NCI-H2196 (cell line): ENCODE results near the gene PDE4B.
"Not testable (repeated sequence)": the region's sequence is repeated elsewhere in the genome, so short reads cannot be mapped to it uniquely, and the experiment has no call there.

ENCODE experiments used
- DNase-seq: peaks from one replicate; lab custom pipeline; 2025; ENCODE audit not compliant: unreplicated experiment; lab: John Stamatoyannopoulos, UW

Gene PDE4B

GRCh38 chr1:65813956-65814355 is 21.3 kb downstream of the PDE4B start:
- DNase-seq = no peak

GRCh38 chr1:65814752-65815151 is 22.1 kb downstream of the PDE4B start:
- DNase-seq = no peak

GRCh38 chr1:65817891-65818290 is 25.2 kb downstream of the PDE4B start:
- DNase-seq = no peak

GRCh38 chr1:65818966-65819365 is 26.3 kb downstream of the PDE4B start:
- no peak for DNase-seq

- no peak for DNase-seq
Observed at GRCh38 chr1:65820983-65821382, 28.3 kb downstream of the PDE4B start.

GRCh38 chr1:65821386-65821785 is 28.7 kb downstream of the PDE4B start:
- no peak for DNase-seq

- DNase-seq = no peak
Observed at GRCh38 chr1:65824103-65824502, 31.4 kb downstream of the PDE4B start.

- no peak for DNase-seq
Observed at GRCh38 chr1:65825741-65826140, 33.0 kb downstream of the PDE4B start.

- DNase-seq = no peak
Observed at GRCh38 chr1:65826782-65827181, 34.1 kb downstream of the PDE4B start.

GRCh38 chr1:65827346-65827745 is 34.7 kb downstream of the PDE4B start:
- DNase-seq = no peak

GRCh38 chr1:65830306-65830705 is 37.6 kb downstream of the PDE4B start:
- no peak for DNase-seq

GRCh38 chr1:65832296-65832695 is 39.6 kb downstream of the PDE4B start:
- no peak for DNase-seq

- no peak for DNase-seq
Observed at GRCh38 chr1:65836686-65837085, 44.0 kb downstream of the PDE4B start.

GRCh38 chr1:65840683-65841082 is 48.0 kb downstream of the PDE4B start:
- DNase-seq = no peak

- DNase-seq = no peak
Observed at GRCh38 chr1:65844296-65844695, 51.6 kb downstream of the PDE4B start.

- no peak for DNase-seq
Observed at GRCh38 chr1:65844821-65845534, 52.3 kb downstream of the PDE4B start.

GRCh38 chr1:65845535-65846060 is 52.9 kb downstream of the PDE4B start:
- no peak for DNase-seq

GRCh38 chr1:65846866-65847265 is 54.2 kb downstream of the PDE4B start:
- no peak for DNase-seq

GRCh38 chr1:65850281-65850680 is 57.6 kb downstream of the PDE4B start:
- no peak for DNase-seq

- not testable (repeated sequence) for DNase-seq
Observed at GRCh38 chr1:65856591-65856990, 63.9 kb downstream of the PDE4B start.

- no peak for DNase-seq
Observed at GRCh38 chr1:65866439-65866838, 73.7 kb downstream of the PDE4B start.

GRCh38 chr1:65872301-65872700 is 79.6 kb downstream of the PDE4B start:
- no peak for DNase-seq

GRCh38 chr1:65878342-65878741 is 85.6 kb downstream of the PDE4B start:
- not testable (repeated sequence) for DNase-seq
